GM18517 (cell line): ENCODE results near the gene ADAT3.

Source experiments
- ATAC-seq: cut with Tn5 transposase; IDR thresholded peaks from one replicate; pipeline ENCODE4 v1.9.1; 2021; ENCODE audit warnings: mild to moderate bottlenecking, moderate library complexity; ENCODE audit not compliant: unreplicated experiment

ADAT3 gene

GRCh38 chr19:1912760-1913505, 7.7 kb downstream of the ADAT3 start:
- ATAC-seq: no peak

GRCh38 chr19:1913781-1914577, 8.8 kb downstream of the ADAT3 start:
- ATAC-seq: no peak

GRCh38 chr19:1914826-1915341, 9.7 kb downstream of the ADAT3 start:
- ATAC-seq: no peak

- no peak for ATAC-seq
Observed at GRCh38 chr19:1917146-1917545, 11.9 kb downstream of the ADAT3 start.

GRCh38 chr19:1917926-1918325, 12.7 kb downstream of the ADAT3 start:
- no peak for ATAC-seq

- ATAC-seq: no peak
Observed at GRCh38 chr19:1918975-1919374, 13.8 kb downstream of the ADAT3 start.

- no peak for ATAC-seq
Observed at GRCh38 chr19:1920644-1921043, 15.4 kb downstream of the ADAT3 start.

GRCh38 chr19:1921326-1921725, 16.1 kb downstream of the ADAT3 start:
- no peak for ATAC-seq

- no peak for ATAC-seq
Observed at GRCh38 chr19:1921825-1922224, 16.6 kb downstream of the ADAT3 start.

GRCh38 chr19:1922803-1923202, 17.6 kb downstream of the ADAT3 start:
- no peak for ATAC-seq

- ATAC-seq: no peak
Observed at GRCh38 chr19:1923319-1923718, 18.1 kb downstream of the ADAT3 start.

GRCh38 chr19:1924320-1924961, 19.2 kb downstream of the ADAT3 start:
- no peak for ATAC-seq

- ATAC-seq: no peak
Observed at GRCh38 chr19:1925544-1925943, 20.3 kb downstream of the ADAT3 start.

GRCh38 chr19:1929021-1929742, 24.0 kb downstream of the ADAT3 start:
- ATAC-seq: no peak

- no peak for ATAC-seq
Observed at GRCh38 chr19:1931445-1931844, 26.2 kb downstream of the ADAT3 start.

GRCh38 chr19:1932395-1932794, 27.2 kb downstream of the ADAT3 start:
- ATAC-seq: no peak

GRCh38 chr19:1933244-1933643, 28.0 kb downstream of the ADAT3 start:
- ATAC-seq: no peak

- no peak for ATAC-seq
Observed at GRCh38 chr19:1933942-1934341, 28.7 kb downstream of the ADAT3 start.

GRCh38 chr19:1935484-1936208, 30.4 kb downstream of the ADAT3 start:
- no peak for ATAC-seq

GRCh38 chr19:1936430-1936829, 31.2 kb downstream of the ADAT3 start:
- no peak for ATAC-seq
